ENCODE data around the gene POMGNT1.

DNA sequence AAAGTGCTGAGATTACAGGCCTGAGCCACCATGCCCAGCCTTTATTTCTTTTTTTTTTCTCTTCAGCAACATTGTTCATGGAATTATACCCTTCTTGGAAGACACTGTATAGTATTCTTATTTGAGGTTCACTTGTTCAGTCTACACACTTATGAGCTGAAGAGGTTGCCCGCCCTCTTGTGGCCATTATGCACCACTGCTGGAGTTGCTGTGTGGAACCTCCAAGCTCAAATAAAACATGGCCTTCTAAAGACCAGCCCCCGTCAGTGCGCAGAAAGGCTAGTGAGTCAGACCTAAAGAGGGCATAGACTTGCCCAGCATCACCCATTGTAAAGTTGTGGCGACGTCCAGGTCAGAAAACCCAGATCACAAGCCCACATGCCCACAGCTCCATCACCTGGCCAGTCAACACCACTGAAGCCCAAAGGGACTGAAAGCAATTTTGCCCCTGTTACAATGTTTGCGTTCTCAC lies 25.3 kb upstream of the POMGNT1 start:
- TF ChIP-seq CTCF (conservative IDR thresholded peaks at IDR 0.05) = peak; percentile 99
- TF ChIP-seq ZFX (IDR thresholded peaks at IDR 0.05) = no peak
